ENCODE results near the gene FBP1. TPM values are rescaled to one million over a fixed set of nuclear protein-coding genes. Genes with fewer than 3 reads are reported as not detected.

The FBP1 gene
- total RNA-seq, 1 donor from 2014 or later: 5.3 TPM

DNA sequence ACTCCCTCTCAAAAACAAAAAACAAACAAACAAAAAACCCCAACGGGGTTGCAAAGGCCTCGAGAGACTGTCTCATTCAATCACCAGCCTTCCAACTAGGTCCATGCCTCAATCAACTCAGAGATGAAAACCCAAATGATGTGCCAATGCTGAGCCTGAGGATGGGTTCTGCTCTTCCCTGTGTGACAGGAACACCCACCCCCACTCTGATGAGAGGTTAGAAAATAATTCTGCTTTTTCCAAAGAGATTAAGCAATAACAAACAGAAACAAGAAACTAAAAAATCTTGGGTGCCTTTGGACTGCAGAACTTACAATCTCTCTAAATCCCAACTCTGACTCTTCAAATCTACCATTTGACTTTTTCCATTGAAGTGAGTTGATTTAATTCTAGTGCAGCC, 25.5 kb upstream of the FBP1 start:
- DNase-seq (ENCODE audit: low spot score in 2 of 2, unreplicated experiment in 2 of 2): no peak
- peak overlapping the region; percentile 21 for H3K27ac Mint-ChIP-seq
- TF ChIP-seq, protein P1, sequence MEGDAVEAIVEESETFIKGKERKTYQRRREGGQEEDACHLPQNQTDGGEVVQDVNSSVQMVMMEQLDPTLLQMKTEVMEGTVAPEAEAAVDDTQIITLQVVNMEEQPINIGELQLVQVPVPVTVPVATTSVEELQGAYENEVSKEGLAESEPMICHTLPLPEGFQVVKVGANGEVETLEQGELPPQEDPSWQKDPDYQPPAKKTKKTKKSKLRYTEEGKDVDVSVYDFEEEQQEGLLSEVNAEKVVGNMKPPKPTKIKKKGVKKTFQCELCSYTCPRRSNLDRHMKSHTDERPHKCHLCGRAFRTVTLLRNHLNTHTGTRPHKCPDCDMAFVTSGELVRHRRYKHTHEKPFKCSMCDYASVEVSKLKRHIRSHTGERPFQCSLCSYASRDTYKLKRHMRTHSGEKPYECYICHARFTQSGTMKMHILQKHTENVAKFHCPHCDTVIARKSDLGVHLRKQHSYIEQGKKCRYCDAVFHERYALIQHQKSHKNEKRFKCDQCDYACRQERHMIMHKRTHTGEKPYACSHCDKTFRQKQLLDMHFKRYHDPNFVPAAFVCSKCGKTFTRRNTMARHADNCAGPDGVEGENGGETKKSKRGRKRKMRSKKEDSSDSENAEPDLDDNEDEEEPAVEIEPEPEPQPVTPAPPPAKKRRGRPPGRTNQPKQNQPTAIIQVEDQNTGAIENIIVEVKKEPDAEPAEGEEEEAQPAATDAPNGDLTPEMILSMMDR (IDR thresholded peaks at IDR 0.05; ENCODE audit: unreplicated experiment): no peak

DNA sequence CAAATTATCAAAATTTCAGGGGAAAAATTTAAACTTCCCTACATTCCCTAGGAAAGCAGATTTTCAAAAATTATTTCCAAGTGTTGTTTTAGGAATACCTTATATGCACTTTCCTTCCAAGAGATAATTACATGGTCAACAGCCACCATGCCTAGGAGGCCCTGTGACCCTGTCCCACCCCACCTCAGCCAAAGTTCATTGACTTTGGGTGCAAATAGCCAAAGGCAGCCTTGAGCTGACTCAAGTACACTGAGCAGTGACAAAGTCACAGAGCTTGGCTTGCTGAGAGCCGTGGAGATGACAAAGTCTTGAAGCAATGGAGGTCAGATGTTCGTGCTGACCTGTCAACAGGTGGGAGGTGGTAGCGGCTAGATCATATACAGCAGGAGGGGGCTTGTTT, 24.3 kb upstream of the FBP1 start:
- H3K36me3 Mint-ChIP-seq: no peaks in the 10 kb centered on the region
- no peaks in the 10 kb centered on the region for H3K27me3 Mint-ChIP-seq (ENCODE audit: low read depth)
- TF ChIP-seq, protein P1 (IDR thresholded peaks at IDR 0.05; ENCODE audit: unreplicated experiment): no peak
- H3K4me1 Mint-ChIP-seq: peaks cover 10% of the 10 kb centered on the region
- no peak overlapping the region for H3K27ac Mint-ChIP-seq
- H3K9me3 Mint-ChIP-seq: no peaks in the 10 kb centered on the region
- no peak for DNase-seq (ENCODE audit: low spot score in 2 of 2, unreplicated experiment in 2 of 2)
- no peak overlapping the region for H3K4me3 Mint-ChIP-seq

More for the DNA sequence above, 25.5 kb upstream of the FBP1 start:
- Mint-ChIP-seq H3K9me3 (no peaks in the 10 kb centered on the region), H3K27me3 (ENCODE audit: low read depth) (no peaks in the 10 kb centered on the region), H3K4me1 (peaks cover 17% of the 10 kb centered on the region), H3K36me3 (no peaks in the 10 kb centered on the region), H3K4me3 (no peak overlapping the region)

DNA sequence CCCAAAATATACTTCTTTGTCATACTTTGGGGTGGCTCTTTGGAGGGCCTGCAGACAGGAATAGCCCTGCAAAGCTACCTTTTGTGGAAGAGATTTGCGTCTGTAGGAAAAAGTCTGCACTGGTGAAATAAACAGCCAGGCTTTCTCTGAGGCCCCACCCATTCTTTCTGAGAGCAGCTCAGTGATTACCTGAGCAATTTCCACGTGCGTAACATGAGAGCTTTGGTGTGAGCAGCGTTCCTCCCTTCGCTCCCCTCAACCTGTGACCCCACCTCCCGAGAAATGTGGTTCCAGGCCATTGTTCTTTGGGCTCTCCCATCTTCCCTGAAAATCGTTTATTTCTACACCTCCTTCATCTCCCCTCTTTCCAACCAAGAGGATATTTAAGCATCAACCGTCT, 23.8 kb upstream of the FBP1 start:
- no peaks in the 10 kb centered on the region for H3K36me3 Mint-ChIP-seq
- no peak for DNase-seq (ENCODE audit: low spot score in 2 of 2, unreplicated experiment in 2 of 2)
- H3K27me3 Mint-ChIP-seq (ENCODE audit: low read depth): no peaks in the 10 kb centered on the region
- TF ChIP-seq, protein P1 (IDR thresholded peaks at IDR 0.05; ENCODE audit: unreplicated experiment): no peak
- no peaks in the 10 kb centered on the region for H3K9me3 Mint-ChIP-seq
- no peak overlapping the region for H3K27ac Mint-ChIP-seq
- peaks cover 8% of the 10 kb centered on the region for H3K4me1 Mint-ChIP-seq
- H3K4me3 Mint-ChIP-seq: no peak overlapping the region

DNA sequence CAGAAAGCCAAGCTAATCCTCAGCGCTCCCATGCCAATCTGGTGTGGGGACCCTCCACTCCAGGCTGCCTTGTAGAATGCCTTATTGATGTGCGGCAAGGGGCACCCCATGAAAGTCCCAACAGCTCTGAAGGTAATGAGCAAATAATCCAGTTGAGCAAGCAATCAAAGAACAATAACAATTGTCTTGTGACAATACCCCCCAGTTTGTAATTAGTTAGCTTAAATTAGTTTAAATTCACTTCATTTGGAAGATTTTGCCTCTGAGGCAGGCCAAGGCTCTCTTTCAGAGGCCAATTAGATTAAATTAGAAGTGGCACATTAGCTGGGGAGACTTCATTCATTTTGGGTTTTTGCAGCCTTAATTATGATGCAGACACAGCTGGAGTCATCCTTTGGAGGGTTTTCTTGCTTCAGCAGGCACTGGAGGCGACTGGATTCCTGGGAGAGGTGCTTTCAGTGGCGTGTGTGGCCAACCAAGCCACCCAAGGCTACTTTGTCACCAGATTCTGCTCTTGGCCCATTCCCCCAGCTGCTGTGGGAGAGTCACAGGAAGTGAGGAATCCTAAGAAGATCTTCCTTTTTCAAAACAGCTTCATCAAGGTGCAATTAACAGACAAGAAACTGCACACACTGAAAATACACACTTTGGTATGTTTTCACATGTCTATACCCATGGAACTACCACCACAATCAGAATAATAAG, 17.9 kb upstream of the FBP1 start:
- Mint-ChIP-seq H3K36me3 (no peaks in the 10 kb centered on the region), H3K27me3 (ENCODE audit: low read depth) (peaks cover 5% of the 10 kb centered on the region), H3K4me3 (no peak overlapping the region), H3K27ac (no peak overlapping the region), H3K9me3 (no peaks in the 10 kb centered on the region), H3K4me1 (no peaks in the 10 kb centered on the region)
- DNase-seq (ENCODE audit: low spot score in 2 of 2, unreplicated experiment in 2 of 2): no peak
- TF ChIP-seq, protein P1 (IDR thresholded peaks at IDR 0.05; ENCODE audit: unreplicated experiment): no peak

DNA sequence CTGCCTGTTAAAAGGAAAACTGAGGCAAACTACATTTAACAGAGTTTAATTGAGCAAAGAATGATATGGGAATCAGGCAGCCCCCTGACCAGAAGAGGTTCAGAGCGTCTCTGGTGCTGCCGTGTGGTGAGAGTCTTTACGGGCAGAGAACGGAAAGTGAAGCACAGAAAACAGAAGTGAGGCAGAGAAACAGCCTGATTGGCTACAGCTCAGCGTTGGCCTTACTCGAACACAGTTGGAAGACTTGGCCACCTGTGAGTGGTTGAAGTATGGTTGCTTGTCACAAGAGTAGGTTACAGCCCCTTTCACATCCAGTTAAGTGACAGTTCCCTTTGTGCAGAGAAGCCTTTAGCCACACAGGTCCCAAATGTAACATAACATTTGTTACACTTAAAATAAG, 16.9 kb upstream of the FBP1 start:
- Mint-ChIP-seq H3K27ac (no peak overlapping the region), H3K4me3 (no peak overlapping the region), H3K4me1 (no peaks in the 10 kb centered on the region), H3K36me3 (no peaks in the 10 kb centered on the region), H3K9me3 (no peaks in the 10 kb centered on the region), H3K27me3 (ENCODE audit: low read depth) (peaks cover 5% of the 10 kb centered on the region)
- TF ChIP-seq, protein P1 (IDR thresholded peaks at IDR 0.05; ENCODE audit: unreplicated experiment): no peak
- DNase-seq (ENCODE audit: low spot score in 2 of 2, unreplicated experiment in 2 of 2): no peak

All from mesothelial cell of epicardium (in vitro differentiated cells).